SK-N-MC (cell line): ENCODE data around the gene CDKAL1.
A peak's percentile ranks its signal among the peaks of the same experiment; 100 is the strongest.
"Not testable (repeated sequence)": the region's sequence is repeated elsewhere in the genome, so short reads cannot be mapped to it uniquely, and the experiment has no call there.

ENCODE experiments used
- DNase-seq: peaks from one replicate; pipeline ENCODE4 v3.0.0-alpha.2; 2011; ENCODE audit warnings: low read depth, low spot score
- H3K27ac ChIP-seq: fragments of 200-600 bp; sonication (generic); 2 replicates; pipeline ENCODE4 v1.5.1; 2016; ENCODE audit warnings: mixed run types
- H3K36me3 ChIP-seq: fragments of 200-600 bp; sonication (generic); 2 replicates; pipeline ENCODE4 v1.6.1; 2017; ENCODE audit warnings: antibody characterized with exemption, low read length, mixed read lengths; ENCODE audit not compliant: insufficient read depth
- H3K4me3 ChIP-seq: fragments of 200-600 bp; sonication (generic); 2 replicates; pipeline ENCODE4 v1.5.1; 2016
- H3K9ac ChIP-seq: fragments of 200-600 bp; sonication (generic); 2 replicates; pipeline ENCODE4 v1.8.0; 2017; ENCODE audit warnings: mixed run types, mixed read lengths; ENCODE audit not compliant: insufficient read length
- H3K9me3 ChIP-seq: fragments of 200-600 bp; sonication (generic); 2 replicates; pipeline ENCODE4 v1.6.1; 2017; ENCODE audit warnings: low read depth, mild to moderate bottlenecking, antibody characterized with exemption, low read length, moderate library complexity, mixed read lengths
- EZH2 ChIP-seq: fragments of 200-600 bp; sonication (generic); IDR thresholded peaks from one replicate; pipeline ENCODE4 v1.6.1; 2017; ENCODE audit warnings: antibody characterized with exemption
- FOXP2 ChIP-seq: optimal IDR thresholded peaks from 2 replicates; pipeline ENCODE3; 2011; ENCODE audit warnings: mild to moderate bottlenecking, moderate library complexity; ENCODE audit not compliant: insufficient read depth; ENCODE audit errors: extremely low read length, control extremely low read depth
- POLR2AphosphoS5 ChIP-seq: IDR thresholded peaks from 2 replicates; pipeline ENCODE4 v1.6.1; 2012; ENCODE audit warnings: mild to moderate bottlenecking, low read depth, low read length, borderline replicate concordance

CDKAL1 gene

DNA sequence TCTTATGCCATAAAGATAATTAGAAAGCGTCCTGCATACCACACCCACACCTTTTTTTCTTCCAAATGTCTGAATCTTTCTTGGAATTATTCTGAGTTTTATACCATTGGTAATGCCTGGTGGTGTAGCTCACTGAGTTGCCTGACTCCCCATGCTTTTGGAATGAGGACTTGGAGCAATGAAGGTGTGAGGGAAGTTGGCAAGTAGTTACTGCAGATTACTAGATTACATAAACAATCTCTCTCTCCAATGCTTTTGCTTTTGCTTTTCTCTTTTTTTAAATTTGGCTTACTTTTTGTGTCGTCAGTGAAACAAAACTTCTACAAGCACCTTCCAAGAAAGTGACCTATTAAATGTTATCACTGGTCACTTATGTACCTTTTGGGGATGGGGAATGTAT is 653.2 kb downstream of the CDKAL1 start:
- Histone ChIP-seq H3K4me3 (no peak overlapping the region), H3K9ac (no peak overlapping the region), H3K27ac (peak overlapping the region; percentile 7; the same call in 1 of the 2 replicates), H3K36me3 (no peaks in the 10 kb centered on the region), H3K9me3 (no peaks in the 10 kb centered on the region)
- TF ChIP-seq EZH2 (no peak), POLR2AphosphoS5 (no peak), FOXP2 (no peak)
- no peak for DNase-seq

DNA sequence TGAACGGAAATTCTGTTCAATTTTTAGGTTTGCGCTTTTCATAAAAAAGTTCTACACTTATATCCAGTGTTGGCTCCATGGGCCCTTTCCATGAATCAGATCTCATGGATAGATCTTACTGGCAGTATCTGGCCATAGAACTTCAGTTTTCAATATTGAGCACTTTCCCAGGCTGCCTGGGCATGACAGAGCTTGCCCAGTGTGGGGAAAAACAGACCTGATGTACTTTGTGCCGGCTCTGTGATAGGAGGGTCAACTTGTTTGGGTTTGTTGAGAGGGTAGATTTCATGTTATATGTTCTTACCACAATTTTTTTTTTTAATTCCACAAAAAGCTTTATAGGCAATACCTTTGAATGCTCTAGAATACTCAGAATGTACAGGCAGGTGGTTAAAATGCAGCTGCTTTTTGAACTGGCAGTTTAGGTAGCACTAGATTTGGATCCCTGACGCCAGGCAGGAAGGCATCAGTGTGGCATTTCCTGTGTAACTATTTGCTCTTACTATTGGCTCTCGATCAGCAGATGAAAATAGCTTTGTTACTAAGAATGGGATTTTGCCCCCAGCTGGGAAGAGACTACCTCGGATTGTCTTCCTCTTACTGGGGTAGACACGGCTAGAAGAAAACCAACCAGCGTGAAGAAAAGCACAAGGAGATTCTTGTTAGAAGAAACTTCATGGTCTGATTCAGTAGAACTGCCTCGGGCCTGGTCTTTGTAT is 654.4 kb downstream of the CDKAL1 start:
- H3K9ac ChIP-seq, result peak overlapping the region; percentile 20
- peak overlapping the region; percentile 94 for H3K27ac ChIP-seq
- peak; percentile 51 for DNase-seq
- TF ChIP-seq FOXP2 (no peak), POLR2AphosphoS5 (no peak), EZH2 (no peak)
- H3K9me3 ChIP-seq, result no peaks in the 10 kb centered on the region
- no peaks in the 10 kb centered on the region for H3K36me3 ChIP-seq
- H3K4me3 ChIP-seq, result peak overlapping the region; percentile 56

DNA sequence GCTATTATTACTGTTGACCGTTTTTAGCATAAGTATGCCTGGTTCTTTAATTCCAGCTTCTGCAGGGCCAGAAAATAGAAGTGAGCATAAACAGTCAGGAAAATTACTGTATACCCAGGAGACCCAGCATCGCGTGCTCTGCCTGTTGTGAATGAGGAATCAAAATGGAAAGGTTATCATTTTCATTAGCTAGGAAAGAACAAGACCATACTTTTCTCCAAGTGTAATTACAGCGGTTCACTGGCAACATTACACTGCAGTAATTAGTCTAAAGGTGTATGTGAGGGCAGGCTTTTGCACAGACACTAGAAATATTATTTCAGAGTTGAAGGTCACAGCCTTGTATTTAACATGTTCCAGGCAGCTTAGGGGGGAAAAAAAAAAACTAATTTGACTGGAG is 655.5 kb downstream of the CDKAL1 start:
- no peaks in the 10 kb centered on the region for H3K9me3 ChIP-seq
- no peak for DNase-seq
- H3K4me3 ChIP-seq, result peak overlapping the region; percentile 56; the same call in 1 of the 2 replicates
- no peak overlapping the region for H3K9ac ChIP-seq
- peak overlapping the region; percentile 94 for H3K27ac ChIP-seq
- no peak for TF ChIP-seq EZH2
- TF ChIP-seq POLR2AphosphoS5, result no peak
- no peak for TF ChIP-seq FOXP2
- H3K36me3 ChIP-seq, result no peaks in the 10 kb centered on the region

- H3K4me3 ChIP-seq, result no peak overlapping the region
- no peaks in the 10 kb centered on the region for H3K36me3 ChIP-seq
- peak overlapping the region; percentile 21 for H3K9ac ChIP-seq
- H3K9me3 ChIP-seq, result no peaks in the 10 kb centered on the region
- DNase-seq, result no peak
- H3K27ac ChIP-seq, result peak overlapping the region; percentile 82
- no peak for TF ChIP-seq POLR2AphosphoS5
- TF ChIP-seq FOXP2, result no peak
- no peak for TF ChIP-seq EZH2
These were observed 656.4 kb downstream of the CDKAL1 start for GRCh38 chr6:21190701-21191100.

- Histone ChIP-seq H3K36me3 (no peaks in the 10 kb centered on the region), H3K9me3 (no peaks in the 10 kb centered on the region), H3K27ac (no peak overlapping the region), H3K4me3 (no peak overlapping the region), H3K9ac (no peak overlapping the region)
- no peak for DNase-seq
- no peak for TF ChIP-seq POLR2AphosphoS5
- no peak for TF ChIP-seq FOXP2
- no peak for TF ChIP-seq EZH2
These were observed 659.7 kb downstream of the CDKAL1 start for GRCh38 chr6:21193790-21194475.

- not testable (repeated sequence) for DNase-seq, H3K4me3 ChIP-seq, H3K9me3 ChIP-seq, H3K36me3 ChIP-seq, H3K9ac ChIP-seq, H3K27ac ChIP-seq
These were observed 661.0 kb downstream of the CDKAL1 start for GRCh38 chr6:21195301-21195700.

GRCh38 chr6:21198032-21198640 is 663.9 kb downstream of the CDKAL1 start:
- Histone ChIP-seq H3K9ac (no peak overlapping the region), H3K9me3 (no peaks in the 10 kb centered on the region), H3K4me3 (no peak overlapping the region), H3K36me3 (no peaks in the 10 kb centered on the region), H3K27ac (no peak overlapping the region)
- no peak for DNase-seq
- TF ChIP-seq FOXP2 (no peak), POLR2AphosphoS5 (no peak), EZH2 (no peak)

DNA sequence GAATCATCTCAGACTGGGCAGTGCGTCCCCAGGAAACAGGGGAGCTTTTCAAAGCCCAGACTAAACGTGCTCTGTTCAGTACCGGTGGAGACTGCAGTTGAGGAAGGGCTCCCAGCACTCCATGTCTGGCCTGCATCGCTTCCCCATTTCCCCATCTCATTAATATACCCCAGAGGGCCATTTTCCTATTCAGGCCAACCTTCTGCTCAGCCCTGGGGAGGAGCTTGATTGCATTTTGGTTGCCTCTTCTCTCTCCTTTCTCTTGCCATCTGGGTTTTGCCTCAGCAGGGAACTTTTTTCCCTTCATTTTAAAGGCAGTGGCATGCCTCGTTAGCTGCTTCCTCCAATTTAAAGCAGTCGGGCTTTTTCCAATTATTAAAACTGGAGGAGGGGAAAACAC is 665.0 kb downstream of the CDKAL1 start:
- DNase-seq, result peak; percentile 81
- TF ChIP-seq EZH2 (no peak), FOXP2 (no peak), POLR2AphosphoS5 (no peak)
- no peak overlapping the region for H3K9ac ChIP-seq
- H3K4me3 ChIP-seq, result peak overlapping the region; percentile 29
- H3K36me3 ChIP-seq, result no peaks in the 10 kb centered on the region
- H3K27ac ChIP-seq, result peak overlapping the region; percentile 32; the same call in 1 of the 2 replicates
- H3K9me3 ChIP-seq, result no peaks in the 10 kb centered on the region
